Measurements from ENCODE around the gene SPTAN1.
A peak's percentile ranks its signal among the peaks of the same experiment; 100 is the strongest.
"Not testable (repeated sequence)": the region's sequence is repeated elsewhere in the genome, so short reads cannot be mapped to it uniquely, and the experiment has no call there.

SPTAN1 gene

DNA sequence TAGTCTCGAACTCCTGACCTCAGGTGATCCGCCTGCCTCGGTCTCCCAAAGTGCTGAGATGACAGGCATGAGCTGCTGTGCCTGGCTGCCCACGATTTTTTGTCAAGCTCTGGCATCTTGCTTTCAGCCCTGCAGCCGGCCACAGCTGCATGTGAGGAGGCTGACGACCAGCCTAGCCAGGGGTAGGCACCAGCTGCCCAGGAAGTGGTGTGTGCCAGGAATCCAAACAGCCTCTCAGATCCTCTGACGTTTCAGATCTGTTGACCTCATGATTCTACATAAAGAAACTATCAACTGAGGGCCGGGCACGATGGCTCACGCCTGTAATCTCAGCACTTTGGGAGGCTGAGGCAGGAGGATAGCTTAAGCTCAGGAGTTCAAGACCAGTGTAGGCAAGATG is 85.3 kb downstream of the SPTAN1 start:
- H3K4me3 ChIP-seq (ENCODE audit: low read length), result no peak overlapping the region
- H3K4me1 ChIP-seq (ENCODE audit: control insufficient read depth, insufficient read depth, low read length), result peaks cover 34% of the 10 kb centered on the region
- H3K9ac ChIP-seq (ENCODE audit: low read length), result no peak overlapping the region
- H3K27me3 ChIP-seq (ENCODE audit: control insufficient read depth, insufficient read depth, low read length), result no peaks in the 10 kb centered on the region
- H3K9me3 ChIP-seq (ENCODE audit: control insufficient read depth, low read length), result no peaks in the 10 kb centered on the region
- peaks cover 9% of the 10 kb centered on the region for H3K36me3 ChIP-seq (ENCODE audit: control insufficient read depth, insufficient read depth, low read length)

GRCh38 chr9:128638580-128638979 is 86.2 kb downstream of the SPTAN1 start:
- no peaks in the 10 kb centered on the region for H3K9me3 ChIP-seq (ENCODE audit: control insufficient read depth, low read length)
- no peaks in the 10 kb centered on the region for H3K27me3 ChIP-seq (ENCODE audit: control insufficient read depth, insufficient read depth, low read length)
- H3K9ac ChIP-seq (ENCODE audit: low read length), result no peak overlapping the region
- peaks cover 4% of the 10 kb centered on the region for H3K36me3 ChIP-seq (ENCODE audit: control insufficient read depth, insufficient read depth, low read length)
- H3K4me3 ChIP-seq (ENCODE audit: low read length), result no peak overlapping the region
- H3K4me1 ChIP-seq (ENCODE audit: control insufficient read depth, insufficient read depth, low read length), result peaks cover 32% of the 10 kb centered on the region

DNA sequence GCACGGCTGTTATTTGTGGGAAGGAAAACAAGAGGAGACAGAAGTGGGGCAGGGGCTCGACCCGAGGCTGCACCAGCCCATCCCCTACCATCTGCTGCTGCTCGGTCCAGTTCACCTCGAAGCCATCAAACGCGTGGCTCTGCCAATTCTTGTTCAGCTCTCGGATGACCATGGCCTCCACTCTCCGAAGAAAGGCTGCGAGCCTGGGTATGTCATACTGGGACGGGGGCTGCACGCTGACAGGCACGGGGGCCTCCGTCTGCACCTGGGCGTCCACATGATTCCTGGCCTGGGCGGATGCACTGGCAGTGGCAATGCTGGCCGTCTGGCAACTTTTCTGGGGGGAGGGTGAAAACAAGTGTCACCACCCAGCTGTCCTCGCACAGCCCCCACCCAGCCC is 88.2 kb downstream of the SPTAN1 start:
- H3K4me1 ChIP-seq (ENCODE audit: control insufficient read depth, insufficient read depth, low read length), result peaks cover 14% of the 10 kb centered on the region
- no peaks in the 10 kb centered on the region for H3K27me3 ChIP-seq (ENCODE audit: control insufficient read depth, insufficient read depth, low read length)
- no peaks in the 10 kb centered on the region for H3K36me3 ChIP-seq (ENCODE audit: control insufficient read depth, insufficient read depth, low read length)
- no peaks in the 10 kb centered on the region for H3K9me3 ChIP-seq (ENCODE audit: control insufficient read depth, low read length)
- no peak overlapping the region for H3K4me3 ChIP-seq (ENCODE audit: low read length)
- H3K9ac ChIP-seq (ENCODE audit: low read length), result no peak overlapping the region

DNA sequence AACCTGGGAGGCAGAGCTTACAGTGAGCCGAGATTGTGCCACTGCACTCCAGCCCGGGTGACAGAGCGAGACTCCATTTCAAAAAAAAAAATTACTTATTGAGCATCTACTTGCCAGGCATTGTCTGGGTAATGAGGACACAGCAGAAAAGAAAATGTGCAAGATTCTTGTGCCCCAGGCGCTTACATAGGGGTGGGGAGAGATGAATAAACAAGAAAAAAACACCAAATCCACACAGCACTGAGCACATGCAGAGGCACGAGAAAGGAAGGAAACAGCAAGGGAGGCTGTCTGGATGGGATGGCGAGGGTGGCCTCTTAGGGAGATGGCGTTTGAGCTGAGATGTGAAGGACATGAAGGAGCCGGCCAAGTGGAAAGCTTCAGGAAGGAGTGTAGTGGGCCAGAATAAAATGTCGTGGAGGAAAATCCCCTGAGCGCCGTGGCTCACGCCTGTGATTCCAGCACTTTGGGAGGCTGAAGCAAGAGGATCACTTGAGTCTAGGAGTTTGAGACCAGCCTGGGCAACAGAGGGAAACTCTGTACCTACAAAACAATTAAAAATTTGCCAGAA is 90.4 kb downstream of the SPTAN1 start:
- Histone ChIP-seq H3K27me3 (ENCODE audit: control insufficient read depth, insufficient read depth, low read length) (no peaks in the 10 kb centered on the region), H3K9ac (ENCODE audit: low read length) (no peak overlapping the region), H3K4me3 (ENCODE audit: low read length) (no peak overlapping the region), H3K4me1 (ENCODE audit: control insufficient read depth, insufficient read depth, low read length) (no peaks in the 10 kb centered on the region), H3K36me3 (ENCODE audit: control insufficient read depth, insufficient read depth, low read length) (no peaks in the 10 kb centered on the region), H3K9me3 (ENCODE audit: control insufficient read depth, low read length) (no peaks in the 10 kb centered on the region)

GRCh38 chr9:128643519-128644300 is 91.3 kb downstream of the SPTAN1 start:
- no peak overlapping the region for H3K4me3 ChIP-seq (ENCODE audit: low read length)
- H3K9ac ChIP-seq (ENCODE audit: low read length), result no peak overlapping the region
- no peaks in the 10 kb centered on the region for H3K36me3 ChIP-seq (ENCODE audit: control insufficient read depth, insufficient read depth, low read length)

GRCh38 chr9:128648206-128648605 is 95.8 kb downstream of the SPTAN1 start:
- H3K36me3 ChIP-seq (ENCODE audit: control insufficient read depth, insufficient read depth, low read length); H3K4me3 ChIP-seq (ENCODE audit: low read length): not testable (repeated sequence)

More at GRCh38 chr9:128643519-128644300, 91.3 kb downstream of the SPTAN1 start:
- no peaks in the 10 kb centered on the region for H3K4me1 ChIP-seq (ENCODE audit: control insufficient read depth, insufficient read depth, low read length)
- no peaks in the 10 kb centered on the region for H3K27me3 ChIP-seq (ENCODE audit: control insufficient read depth, insufficient read depth, low read length)
- H3K9me3 ChIP-seq (ENCODE audit: control insufficient read depth, low read length), result no peaks in the 10 kb centered on the region

DNA sequence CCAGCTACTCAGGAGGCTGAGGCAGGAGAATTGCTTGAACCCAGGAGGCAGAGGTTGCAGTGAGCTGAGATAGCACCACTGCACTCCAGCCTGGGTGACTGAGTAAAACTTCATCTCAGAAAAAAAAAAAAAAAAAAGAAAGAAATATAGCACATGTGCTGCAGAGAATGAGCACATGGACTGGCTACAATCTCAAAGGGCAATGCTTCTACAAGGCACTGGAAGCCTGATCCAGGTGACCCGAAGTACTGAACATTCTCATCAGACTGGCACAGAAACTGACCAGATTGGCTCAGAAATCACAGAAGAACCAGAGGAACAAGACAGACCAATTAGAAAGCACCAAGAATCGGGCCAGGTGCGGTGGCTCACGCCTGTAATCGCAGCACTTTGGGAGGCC is 99.4 kb downstream of the SPTAN1 start:
- Histone ChIP-seq H3K4me1 (ENCODE audit: control insufficient read depth, insufficient read depth, low read length) (no peaks in the 10 kb centered on the region), H3K9me3 (ENCODE audit: control insufficient read depth, low read length) (no peaks in the 10 kb centered on the region), H3K9ac (ENCODE audit: low read length) (no peak overlapping the region), H3K4me3 (ENCODE audit: low read length) (no peak overlapping the region), H3K36me3 (ENCODE audit: control insufficient read depth, insufficient read depth, low read length) (no peaks in the 10 kb centered on the region), H3K27me3 (ENCODE audit: control insufficient read depth, insufficient read depth, low read length) (no peaks in the 10 kb centered on the region)

More at GRCh38 chr9:128648206-128648605, 95.8 kb downstream of the SPTAN1 start:
- H3K9ac ChIP-seq (ENCODE audit: low read length); H3K9me3 ChIP-seq (ENCODE audit: control insufficient read depth, low read length); H3K4me1 ChIP-seq (ENCODE audit: control insufficient read depth, insufficient read depth, low read length); H3K27me3 ChIP-seq (ENCODE audit: control insufficient read depth, insufficient read depth, low read length): not testable (repeated sequence)

DNA sequence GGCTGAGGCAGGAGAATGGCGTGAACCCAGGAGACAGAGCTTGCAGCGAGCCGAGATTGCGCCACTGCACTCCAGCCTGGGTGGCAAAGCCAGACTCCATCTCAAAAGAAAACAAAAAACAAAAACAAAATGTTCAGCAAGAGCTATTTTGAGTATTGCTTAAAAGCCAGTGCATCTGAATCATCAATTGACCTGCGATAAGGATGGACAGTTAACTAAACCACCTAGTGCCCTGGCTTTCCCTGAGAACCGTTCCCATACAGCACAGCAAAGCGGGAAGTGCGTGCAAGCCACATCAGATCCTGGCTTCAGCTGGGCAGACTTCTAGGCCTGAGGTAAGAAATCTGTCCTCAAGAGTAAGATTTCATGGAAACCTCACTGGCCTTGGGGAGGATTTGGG is 101.5 kb downstream of the SPTAN1 start:
- Histone ChIP-seq H3K9me3 (ENCODE audit: control insufficient read depth, low read length) (no peaks in the 10 kb centered on the region), H3K4me1 (ENCODE audit: control insufficient read depth, insufficient read depth, low read length) (no peaks in the 10 kb centered on the region), H3K9ac (ENCODE audit: low read length) (no peak overlapping the region), H3K36me3 (ENCODE audit: control insufficient read depth, insufficient read depth, low read length) (no peaks in the 10 kb centered on the region), H3K27me3 (ENCODE audit: control insufficient read depth, insufficient read depth, low read length) (no peaks in the 10 kb centered on the region), H3K4me3 (ENCODE audit: low read length) (no peak overlapping the region)

- Histone ChIP-seq H3K4me3 (ENCODE audit: low read length) (no peak overlapping the region), H3K9me3 (ENCODE audit: control insufficient read depth, low read length) (no peaks in the 10 kb centered on the region), H3K9ac (ENCODE audit: low read length) (no peak overlapping the region), H3K4me1 (ENCODE audit: control insufficient read depth, insufficient read depth, low read length) (no peaks in the 10 kb centered on the region), H3K27me3 (ENCODE audit: control insufficient read depth, insufficient read depth, low read length) (no peaks in the 10 kb centered on the region), H3K36me3 (ENCODE audit: control insufficient read depth, insufficient read depth, low read length) (no peaks in the 10 kb centered on the region)
Observed at GRCh38 chr9:128654481-128654880, 102.1 kb downstream of the SPTAN1 start.

DNA sequence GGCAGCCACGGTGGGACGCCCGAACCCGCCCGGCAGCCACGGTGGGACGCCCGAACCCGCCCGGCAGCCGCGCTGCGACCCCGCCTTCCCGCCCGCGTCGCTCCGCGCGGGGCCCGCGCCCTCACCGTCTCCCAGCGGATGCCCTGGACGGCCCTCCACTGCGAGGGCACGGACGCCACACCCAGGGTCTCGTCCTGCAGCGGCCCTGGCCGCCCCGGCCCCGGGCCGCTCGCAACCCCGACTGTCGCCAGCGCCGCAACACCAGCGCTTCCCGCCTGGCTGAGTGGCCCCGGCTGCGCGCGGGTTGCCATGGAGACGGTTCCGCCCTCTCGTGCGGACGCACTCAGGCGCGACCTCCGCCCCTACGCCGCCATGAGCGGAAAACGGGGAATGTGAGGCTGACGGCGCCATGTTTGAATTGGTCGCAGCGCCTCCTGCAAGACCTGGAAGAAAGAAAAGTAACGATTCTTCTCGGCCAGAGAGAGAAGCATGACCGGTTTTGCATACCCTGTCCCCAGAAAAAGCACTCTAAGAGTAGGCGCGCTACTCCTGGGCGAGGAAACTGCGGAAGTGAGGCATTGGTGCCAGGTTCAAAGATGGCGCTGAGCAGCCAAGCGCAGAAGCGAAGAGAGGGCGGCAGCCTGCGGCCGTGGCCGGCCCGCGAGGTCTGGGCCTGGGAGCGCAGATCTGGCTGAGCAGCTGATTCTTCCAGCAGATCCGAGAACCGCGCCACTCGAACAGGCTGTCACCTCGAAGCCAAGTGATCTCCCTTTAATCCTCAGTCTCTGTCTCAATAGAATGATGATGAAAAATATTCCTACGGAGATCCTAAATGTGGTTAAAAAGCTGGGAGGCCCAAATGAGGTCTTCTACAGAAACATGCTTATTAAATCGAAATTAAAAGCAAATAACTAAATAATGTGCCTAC is 104.3 kb downstream of the SPTAN1 start, which contains the start of gene DYNC2I2:
Gene DYNC2I2 (minus strand): TSS at position 432 of the 928 bp plus-strand sequence. CDS start 121 bp downstream, at position 311.
- no peaks in the 10 kb centered on the region for H3K27me3 ChIP-seq (ENCODE audit: control insufficient read depth, insufficient read depth, low read length)
- H3K9ac ChIP-seq (ENCODE audit: low read length), result peak within 1 kb of the TSS; percentile 96
- no peaks in the 10 kb centered on the region for H3K4me1 ChIP-seq (ENCODE audit: control insufficient read depth, insufficient read depth, low read length)
- peak within 1 kb of the TSS; percentile 84 for H3K4me3 ChIP-seq (ENCODE audit: low read length)
- no peaks in the 10 kb centered on the region for H3K9me3 ChIP-seq (ENCODE audit: control insufficient read depth, low read length)
- no peaks in the 10 kb centered on the region for H3K36me3 ChIP-seq (ENCODE audit: control insufficient read depth, insufficient read depth, low read length)

DNA sequence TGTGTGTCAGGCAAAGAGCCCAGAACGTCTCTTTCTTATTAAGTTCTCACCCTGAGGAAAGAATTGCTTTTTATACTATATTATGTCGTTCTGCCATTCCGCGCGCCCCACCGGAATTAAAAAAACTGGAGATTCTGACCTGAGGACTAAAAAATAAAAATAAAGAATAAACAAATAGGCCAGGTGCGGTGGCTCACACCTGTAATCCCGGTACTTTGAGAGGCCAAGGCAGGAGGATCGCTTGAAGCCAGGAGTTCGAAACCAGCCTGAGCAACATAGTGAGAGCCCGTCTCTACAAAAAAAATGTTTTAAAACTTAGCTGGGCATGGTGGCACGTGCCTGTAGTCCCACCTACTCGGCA is 104.9 kb downstream of the SPTAN1 start:
- Histone ChIP-seq H3K4me1 (ENCODE audit: control insufficient read depth, insufficient read depth, low read length) (no peaks in the 10 kb centered on the region), H3K9me3 (ENCODE audit: control insufficient read depth, low read length) (no peaks in the 10 kb centered on the region), H3K9ac (ENCODE audit: low read length) (peak overlapping the region; percentile 96), H3K4me3 (ENCODE audit: low read length) (no peak overlapping the region), H3K36me3 (ENCODE audit: control insufficient read depth, insufficient read depth, low read length) (no peaks in the 10 kb centered on the region), H3K27me3 (ENCODE audit: control insufficient read depth, insufficient read depth, low read length) (no peaks in the 10 kb centered on the region)

DNA sequence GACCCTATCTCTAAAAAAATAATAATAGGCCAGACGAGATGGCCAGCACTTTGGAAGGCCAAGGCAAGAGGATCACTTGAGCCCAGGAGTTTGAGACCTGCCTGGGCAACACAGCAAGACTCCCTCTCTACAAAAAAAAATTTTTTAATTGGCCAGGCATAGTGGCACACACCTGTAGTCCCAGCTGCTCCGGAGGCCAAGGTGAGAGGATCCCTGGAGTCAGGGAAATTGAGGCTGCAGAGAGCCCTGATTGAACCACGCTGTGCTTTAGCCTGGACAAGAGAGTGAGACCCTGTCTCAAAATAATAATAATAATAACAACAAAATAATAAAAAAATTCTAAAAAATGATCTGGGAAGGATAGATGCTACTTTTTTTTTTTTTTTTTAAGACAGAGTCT is 105.4 kb downstream of the SPTAN1 start:
- H3K9me3 ChIP-seq (ENCODE audit: control insufficient read depth, low read length), result no peaks in the 10 kb centered on the region
- H3K4me1 ChIP-seq (ENCODE audit: control insufficient read depth, insufficient read depth, low read length), result no peaks in the 10 kb centered on the region
- H3K4me3 ChIP-seq (ENCODE audit: low read length), result no peak overlapping the region
- H3K36me3 ChIP-seq (ENCODE audit: control insufficient read depth, insufficient read depth, low read length), result no peaks in the 10 kb centered on the region
- H3K9ac ChIP-seq (ENCODE audit: low read length), result no peak overlapping the region
- no peaks in the 10 kb centered on the region for H3K27me3 ChIP-seq (ENCODE audit: control insufficient read depth, insufficient read depth, low read length)
